GM21529 (cell line): ENCODE measurements around the gene ZNF827.

Source experiments
- ATAC-seq: cut with Tn5 transposase; IDR thresholded peaks from one replicate; pipeline ENCODE4 v1.9.1; 2021; ENCODE audit not compliant: unreplicated experiment

Gene ZNF827, protein sequence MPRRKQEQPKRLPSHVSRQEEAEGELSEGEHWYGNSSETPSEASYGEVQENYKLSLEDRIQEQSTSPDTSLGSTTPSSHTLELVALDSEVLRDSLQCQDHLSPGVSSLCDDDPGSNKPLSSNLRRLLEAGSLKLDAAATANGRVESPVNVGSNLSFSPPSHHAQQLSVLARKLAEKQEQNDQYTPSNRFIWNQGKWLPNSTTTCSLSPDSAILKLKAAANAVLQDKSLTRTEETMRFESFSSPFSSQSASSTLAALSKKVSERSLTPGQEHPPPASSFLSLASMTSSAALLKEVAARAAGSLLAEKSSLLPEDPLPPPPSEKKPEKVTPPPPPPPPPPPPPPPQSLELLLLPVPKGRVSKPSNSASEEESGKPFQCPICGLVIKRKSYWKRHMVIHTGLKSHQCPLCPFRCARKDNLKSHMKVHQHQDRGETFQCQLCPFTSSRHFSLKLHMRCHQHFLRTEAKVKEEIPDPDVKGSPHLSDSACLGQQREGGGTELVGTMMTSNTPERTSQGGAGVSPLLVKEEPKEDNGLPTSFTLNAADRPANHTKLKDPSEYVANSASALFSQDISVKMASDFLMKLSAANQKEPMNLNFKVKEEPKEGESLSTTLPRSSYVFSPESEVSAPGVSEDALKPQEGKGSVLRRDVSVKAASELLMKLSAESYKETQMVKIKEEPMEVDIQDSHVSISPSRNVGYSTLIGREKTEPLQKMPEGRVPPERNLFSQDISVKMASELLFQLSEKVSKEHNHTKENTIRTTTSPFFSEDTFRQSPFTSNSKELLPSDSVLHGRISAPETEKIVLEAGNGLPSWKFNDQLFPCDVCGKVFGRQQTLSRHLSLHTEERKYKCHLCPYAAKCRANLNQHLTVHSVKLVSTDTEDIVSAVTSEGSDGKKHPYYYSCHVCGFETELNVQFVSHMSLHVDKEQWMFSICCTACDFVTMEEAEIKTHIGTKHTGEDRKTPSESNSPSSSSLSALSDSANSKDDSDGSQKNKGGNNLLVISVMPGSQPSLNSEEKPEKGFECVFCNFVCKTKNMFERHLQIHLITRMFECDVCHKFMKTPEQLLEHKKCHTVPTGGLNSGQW

DNA sequence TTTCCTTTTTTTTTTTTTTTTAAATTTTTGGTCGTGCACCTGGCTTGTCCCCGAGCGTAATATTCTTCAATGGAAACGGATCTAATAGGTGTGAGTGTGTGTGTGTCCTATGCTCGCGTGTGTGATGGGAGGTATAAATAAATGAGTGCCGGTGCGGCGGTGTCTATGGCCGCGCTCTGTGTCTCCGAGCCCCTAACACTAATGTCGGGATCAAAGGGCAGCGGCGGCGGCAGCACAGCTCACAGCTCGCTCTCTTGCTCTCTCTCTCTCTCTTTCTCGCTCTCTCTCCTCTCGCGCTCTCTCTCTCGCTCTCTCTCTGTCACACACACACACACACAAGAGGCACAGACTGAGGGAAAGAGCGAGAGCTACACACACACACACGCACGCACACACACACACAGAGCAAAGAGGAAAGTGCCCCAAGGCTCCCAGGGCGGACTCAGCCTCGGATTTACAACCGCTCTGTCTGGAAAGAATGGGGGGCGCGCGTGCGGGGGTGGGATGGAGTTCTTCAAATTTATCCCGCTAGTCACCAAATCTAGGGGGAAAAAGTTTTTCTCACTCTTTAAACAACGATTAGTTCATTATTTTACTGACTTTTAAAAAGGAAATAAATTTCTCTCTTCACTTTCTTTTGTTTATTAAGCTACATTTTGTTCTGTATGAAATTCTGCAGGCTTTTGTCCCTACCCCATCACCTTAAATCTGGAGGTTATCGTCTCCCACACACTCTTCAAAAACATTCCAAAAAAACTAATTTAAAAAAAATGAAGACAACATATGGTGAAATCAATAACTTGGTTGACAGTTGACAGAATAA is at the start of gene ZNF827:
Gene ZNF827, minus strand, starts transcription at position 206 of the 823 bp plus-strand sequence. CDS start 416 bp downstream, outside the sequence.
- ATAC-seq: peak; percentile 31

DNA sequence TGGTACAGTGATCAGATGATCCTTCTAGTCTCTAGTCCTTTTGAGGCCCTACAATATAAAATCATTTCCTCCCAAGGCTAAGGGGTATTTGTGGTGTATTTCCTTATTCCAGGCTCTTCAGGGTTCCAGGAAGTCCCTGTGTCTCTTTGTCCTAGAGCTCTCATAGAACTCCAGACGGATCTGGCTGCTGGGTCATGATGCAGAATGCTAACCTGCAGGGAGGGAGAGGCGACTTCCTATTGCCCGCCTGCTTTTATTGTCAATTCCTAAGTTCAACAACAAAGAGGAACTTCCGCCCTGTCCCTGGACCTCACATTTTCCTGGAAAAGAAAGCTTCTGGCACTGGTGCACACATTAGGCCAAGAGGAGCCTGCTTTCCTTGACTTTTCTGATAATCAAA is 45.9 kb upstream of the ZNF827 start:
- ATAC-seq: no peak

DNA sequence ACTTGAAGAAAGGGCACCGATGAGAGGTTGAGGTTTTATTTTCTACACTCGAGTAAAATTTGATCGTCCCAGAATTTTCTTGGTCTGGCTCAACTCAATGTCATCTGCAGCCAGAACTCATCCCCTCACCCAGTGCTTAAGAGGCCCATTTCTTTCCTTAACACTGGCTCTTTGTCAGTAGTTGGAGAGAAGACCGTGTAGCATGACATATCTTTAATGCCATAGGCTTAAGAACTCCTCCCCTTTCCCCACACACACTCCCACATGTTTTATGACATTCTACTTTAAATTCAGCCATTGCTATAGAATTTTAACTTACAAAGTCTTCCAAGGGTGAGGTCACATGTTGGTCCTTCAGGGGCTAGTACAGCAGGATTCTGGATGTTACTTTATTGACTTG is 44.2 kb upstream of the ZNF827 start:
- no peak for ATAC-seq

DNA sequence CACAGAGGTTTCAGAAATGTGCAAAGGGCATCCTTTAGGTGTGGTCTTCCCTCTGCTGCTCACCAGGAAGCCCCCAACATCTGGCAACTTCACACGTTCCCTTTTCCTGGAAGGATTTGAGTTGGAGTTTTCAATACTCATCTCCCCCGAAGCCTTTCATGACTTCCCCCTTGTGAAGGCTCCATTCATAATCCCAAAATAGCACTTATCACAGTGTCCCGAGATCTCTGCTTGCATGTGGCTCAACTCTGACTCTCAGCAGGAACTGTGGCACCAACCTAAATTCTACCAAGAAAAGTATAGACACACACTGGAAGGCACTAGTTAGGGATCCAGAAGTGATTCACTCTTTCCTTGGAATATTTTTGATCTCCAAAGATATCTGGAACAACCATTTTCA is 40.5 kb upstream of the ZNF827 start:
- no peak for ATAC-seq

DNA sequence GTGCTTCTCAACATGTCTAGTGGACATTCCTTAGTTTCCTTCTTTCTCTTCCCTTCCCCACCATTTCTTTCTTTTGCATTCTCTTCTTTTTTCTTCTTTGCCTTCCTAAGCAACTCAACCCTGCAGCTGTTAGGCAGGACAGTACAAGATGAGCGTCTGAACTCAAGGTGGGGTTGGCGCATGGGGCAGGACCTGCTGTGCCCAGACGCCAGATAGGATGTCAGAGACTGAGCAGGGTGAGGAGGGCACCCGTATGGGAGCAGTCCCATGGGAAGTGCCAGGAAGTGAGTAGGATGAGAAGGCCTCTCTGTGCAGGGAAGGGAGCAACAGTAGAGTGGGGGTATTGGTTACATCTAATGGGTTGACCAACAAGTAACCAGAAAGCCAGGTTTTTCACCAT is 38.1 kb upstream of the ZNF827 start:
- no peak for ATAC-seq

DNA sequence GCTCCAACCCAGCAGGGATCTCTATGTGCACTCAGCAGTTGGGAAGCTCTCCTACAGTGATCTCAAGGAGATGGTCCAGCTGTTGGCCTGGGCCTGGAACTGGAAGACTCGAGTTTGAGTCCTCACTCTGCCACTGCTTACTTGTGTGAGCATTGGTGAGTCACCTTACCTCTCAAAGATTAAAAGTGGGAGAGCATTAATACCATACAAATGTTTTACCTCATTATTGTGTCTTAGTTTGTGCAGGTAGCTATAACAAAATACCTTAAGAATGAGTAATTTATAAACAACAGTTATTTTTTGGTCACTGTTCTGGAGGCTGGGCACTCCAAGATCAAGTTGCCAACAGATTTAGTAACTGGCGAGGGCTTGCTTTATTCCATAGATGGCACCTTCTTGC is 21.4 kb upstream of the ZNF827 start:
- no peak for ATAC-seq

DNA sequence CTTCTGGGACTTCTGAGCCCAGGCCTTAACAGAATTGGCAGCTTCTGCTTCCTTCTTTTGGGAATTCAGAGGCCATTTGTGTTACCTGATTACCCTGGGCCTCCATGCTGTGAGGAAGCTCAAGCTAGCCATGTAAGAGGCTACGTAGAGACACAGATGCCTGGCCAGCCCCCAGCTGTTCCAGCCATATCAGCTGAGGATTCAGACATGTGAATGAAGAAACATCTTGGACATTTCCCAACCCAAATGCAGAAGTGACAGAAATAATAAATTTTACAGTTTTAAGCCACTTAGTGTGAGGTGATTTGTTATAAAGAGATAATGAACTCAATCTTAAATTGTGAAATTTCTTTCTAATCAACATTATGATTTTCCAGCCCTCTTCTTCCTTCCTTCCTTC is 18.7 kb upstream of the ZNF827 start:
- ATAC-seq: no peak

DNA sequence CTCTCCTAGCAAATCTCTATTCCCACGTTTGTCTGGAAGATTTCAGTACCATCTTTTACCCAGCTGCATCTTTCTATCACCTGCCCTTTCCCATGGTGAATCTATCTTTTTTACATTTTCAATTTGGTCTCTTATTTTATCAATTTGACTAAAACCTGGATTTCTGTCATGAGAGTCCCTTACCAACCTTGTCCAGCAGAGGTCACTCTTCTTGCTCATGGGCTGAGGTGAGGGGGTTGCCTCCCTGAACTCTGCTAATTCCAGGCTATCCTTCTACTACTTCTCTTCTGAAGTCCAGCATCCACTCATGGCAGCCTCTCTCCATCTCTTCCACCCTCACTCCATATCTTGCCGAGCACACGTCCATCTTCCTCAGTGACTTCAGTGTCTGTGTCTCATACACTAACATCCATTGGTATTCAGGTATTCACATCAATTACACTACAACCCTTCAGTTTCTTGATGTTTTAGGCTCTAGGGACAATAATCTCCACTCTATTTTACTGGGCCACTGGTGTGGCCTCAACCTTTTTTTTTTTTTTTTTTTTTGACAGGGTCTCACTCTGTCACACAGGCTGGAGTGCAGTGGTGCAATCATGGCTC is 17.8 kb upstream of the ZNF827 start:
- ATAC-seq: peak; percentile 76

DNA sequence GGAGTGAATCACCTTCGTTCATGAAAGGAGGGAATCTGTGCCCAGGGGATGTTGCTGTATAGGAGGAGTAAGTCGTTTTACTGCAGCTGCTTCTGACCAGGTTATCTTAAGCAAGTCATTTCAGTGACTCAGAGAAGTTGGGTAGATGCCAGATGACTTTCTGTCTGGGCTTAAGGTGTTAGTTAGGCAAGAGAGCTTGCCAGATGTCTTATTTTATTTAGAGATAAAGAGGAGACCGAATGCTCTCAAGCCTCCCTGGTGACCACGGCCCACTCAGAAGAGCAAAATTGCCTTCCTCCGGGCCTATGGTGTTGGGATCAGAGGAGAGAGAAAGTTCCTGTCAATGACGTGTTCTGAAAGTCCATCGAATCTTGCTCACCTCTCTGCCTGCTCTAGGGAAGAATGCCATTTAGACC is 16.3 kb upstream of the ZNF827 start:
- ATAC-seq: no peak

DNA sequence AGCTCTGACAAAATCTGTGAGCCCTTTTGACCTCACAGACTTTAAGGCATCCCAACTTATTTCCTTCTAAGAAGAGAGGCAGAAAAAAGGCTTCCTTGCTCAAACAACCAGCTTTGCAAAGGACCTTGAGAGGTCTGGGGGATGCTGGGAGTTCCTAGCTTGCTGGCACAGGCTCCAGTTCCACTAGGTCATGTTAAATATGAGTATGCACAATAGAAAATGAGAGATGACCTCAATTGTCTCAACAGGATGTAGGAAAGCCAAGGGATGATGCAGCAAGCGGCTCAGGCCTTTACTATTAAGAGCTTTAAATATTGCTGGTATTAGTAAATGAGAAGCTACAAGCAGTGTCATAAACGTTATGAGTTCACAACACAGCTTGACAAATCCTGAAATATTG is 13.3 kb upstream of the ZNF827 start:
- ATAC-seq: no peak

DNA sequence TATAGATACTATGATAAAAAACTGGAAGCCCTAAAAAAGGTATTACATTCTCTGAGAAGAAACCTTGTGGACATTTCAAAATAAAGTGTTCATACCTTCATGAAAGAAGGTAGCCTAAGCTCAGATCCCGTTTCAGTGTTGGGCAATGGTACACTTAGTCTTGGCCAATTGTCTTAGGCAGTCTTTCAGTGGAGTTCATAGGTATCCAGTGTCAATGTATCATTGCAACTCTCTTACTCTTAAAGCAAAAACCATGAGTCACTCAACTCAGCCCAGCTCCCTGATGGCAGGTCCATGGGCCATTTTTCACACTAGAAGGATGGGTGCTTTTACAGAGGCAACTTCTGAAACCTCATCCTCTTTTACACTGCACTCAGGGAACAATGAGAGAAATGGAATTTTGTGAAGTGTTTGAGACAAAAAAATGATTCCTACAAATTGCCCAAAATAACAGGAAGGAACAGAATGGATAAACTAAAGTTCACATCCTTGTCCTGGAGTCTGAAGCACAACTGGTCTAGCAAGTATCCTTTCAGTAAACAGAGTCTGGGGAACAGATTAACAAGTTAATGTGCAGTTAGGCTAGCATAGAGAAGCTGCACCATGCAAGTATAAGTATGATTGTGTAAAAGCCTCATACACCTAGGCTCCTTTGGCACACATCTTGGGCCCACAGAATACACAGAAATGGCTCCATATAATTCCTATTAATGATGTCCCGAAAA is 7.0 kb upstream of the ZNF827 start:
- no peak for ATAC-seq

DNA sequence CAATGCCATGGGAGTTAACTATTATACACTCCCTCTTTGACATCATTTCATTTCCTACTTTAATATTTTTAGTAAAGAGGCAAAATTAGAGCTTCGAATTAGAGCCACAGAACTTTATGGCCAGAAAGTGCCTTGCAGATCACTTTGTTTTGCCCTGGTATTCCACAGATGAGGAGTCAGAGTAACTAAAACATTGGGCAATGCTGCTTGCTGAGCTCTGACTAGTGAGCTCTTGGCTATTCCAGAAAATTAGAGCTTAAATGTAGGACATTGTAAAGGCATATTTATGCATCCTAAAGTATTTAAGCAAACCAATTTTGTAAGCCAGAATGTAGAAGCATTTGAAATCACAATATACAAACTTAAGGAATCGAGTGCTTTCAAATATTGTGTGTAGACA is 6.3 kb upstream of the ZNF827 start:
- no peak for ATAC-seq

DNA sequence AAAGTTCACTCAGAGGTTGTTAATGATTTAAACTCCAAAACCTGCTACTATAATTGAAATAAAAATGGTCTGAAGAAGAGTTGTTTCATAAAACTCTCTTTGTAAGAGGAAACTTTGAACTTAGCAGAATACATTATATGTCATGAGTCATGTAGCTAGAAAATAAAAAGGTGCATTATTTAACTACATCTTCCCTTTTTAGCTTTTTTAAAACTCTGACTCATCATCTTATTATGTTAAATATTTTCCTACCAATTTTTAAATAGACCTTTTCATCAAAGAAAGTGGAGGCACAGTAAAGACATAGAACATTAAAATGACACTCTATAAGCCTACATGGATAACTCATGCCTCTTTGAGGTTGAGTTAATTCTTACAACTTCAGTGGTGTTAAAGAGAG is 1.2 kb upstream of the ZNF827 start:
- no peak for ATAC-seq

DNA sequence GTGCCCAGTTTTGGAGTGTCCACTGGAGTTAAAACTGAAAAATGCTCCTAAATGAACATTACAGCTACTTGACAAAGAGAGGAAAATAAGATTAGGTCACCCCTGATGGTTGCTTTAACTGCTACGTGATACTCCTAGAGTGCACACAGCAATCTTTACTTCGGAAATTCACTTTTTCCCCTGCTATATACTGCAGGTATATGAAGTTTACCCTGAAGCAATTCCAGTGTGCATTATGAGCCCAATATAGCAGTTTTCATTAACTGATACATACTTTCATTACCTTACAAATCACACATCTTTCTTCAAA is 773 bp upstream of the ZNF827 start:
- no peak for ATAC-seq

DNA sequence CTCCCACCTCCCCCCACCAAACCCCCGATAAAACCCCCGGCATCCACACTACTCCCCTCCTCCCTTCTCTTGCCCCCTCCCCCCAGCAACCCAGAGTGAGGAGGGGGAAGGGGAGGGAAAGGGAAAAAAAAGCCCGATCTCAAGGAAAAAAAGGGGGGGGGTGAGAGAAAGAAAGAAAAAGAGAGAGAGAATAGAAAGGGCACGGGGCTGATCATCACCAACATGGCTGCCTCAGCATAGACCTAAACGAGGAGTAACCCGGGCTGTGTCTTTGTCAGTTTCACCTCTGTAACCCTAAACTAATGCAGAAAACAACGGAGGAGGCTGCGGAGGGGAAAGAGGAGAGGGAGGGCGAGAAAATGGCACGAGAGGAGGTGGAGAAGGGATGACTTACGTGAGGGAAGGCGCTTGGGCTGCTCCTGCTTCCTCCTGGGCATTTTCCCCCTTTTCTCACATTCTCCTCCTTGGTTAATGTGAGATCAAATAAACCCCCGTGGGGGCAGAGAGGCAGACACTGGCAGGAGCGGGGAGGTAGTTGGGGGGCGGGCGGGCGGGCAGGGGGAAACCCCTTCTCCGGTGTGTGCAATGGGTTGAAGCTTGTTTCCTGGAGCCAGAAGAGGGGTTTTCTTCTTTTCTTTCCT is 532 bp downstream of the ZNF827 start:
- no peak for ATAC-seq

DNA sequence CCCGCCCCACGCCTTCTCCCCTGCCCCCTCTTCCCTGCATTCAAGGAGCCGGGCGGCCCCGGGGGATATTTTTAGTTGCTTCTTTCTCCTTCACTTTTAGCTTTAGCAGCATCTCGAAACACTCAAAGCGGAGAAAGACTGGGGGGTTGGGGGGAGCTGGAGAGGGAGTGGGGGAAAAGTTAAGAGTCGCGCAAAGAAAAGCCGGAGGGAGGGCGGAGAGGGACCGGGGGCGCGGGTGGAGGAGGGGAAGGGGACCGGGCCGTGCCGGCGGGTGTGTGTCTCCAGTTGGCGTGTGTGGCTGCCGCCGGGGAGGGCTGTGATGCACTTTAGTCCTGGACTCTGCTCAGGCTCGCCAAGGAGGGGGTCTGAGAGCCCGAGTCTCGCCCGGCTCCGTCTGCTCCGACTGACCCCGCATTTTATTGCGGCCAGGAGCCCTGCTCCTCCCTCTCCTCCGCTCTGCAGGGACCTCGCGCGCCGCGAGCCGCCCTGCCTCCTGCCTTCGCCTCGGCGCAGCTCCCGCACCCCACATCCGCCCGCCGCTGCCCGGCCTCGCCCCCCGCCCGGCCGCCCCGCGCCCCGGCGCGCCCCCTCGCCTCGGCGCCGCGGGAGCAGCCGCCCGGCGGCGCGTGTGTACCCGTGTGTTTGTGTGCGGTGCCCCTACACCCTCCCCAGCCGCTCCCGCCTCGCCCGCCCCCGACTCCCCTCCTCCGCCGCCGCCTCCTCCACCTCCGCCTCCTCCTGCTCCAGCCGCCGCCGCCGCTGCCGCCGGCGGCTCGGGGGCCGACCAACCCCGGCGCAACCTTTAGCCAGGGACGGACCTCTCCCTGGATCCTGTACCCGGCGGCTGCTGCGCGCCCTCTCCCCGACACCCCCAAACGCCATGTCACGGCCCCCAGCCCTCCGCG is 1.4 kb downstream of the ZNF827 start:
- ATAC-seq: peak; percentile 17

DNA sequence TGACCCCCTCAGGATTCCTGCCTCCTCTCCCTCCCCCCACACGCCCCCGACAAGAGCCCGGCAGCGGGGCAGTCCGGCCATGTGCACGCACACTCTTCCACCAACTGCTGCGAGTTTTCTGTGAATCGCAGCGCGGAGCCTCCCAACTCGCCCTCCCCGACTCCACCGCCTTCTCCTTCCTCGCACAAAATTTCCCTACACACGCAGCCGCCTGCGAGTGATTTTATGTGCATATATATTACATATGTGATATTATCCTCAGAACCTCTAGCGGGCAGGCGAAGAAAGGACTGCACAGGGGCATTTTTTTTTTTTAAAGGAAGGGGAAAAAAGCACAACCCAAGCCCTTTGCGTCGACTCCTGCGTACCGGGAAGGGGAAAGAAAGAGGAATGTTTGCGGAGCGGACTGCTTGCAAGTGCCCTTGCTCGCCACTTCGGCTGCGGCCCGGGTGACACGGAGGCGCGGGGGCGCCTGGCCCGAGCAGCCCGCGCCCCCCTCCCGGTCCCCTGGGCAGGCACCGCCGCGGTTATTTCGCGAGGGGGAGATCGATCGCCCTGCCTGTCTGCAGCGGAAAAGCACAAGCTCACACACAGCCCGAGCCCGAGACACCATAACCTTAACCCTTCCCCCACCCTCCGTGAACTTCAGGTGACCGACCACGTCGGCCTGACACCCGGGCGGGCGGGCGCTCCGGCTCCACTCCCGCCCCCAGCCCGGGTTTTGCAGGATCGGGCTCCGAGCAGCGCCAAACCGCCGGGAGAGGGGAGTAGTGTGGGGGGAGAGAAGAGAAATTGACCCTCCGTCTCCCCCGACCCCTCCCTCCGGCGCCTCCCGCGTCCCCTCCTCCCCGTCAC is 2.3 kb downstream of the ZNF827 start:
- peak; percentile 49 for ATAC-seq
